Thyroid gland (tissue), 4 donors: ENCODE measurements around the gene BMP6.

Experiments used
- CTCF ChIP-seq, 6 experiments: fragments of 200-600 bp in 3 of 6; fragments of 450-650 bp in 3 of 6; sonication (generic) in 3 of 6; IDR thresholded peaks; one replicate each; pipeline ENCODE4 v1.5.1; 2016 to 2019; ENCODE audit warnings: antibody characterized with exemption in 6 of 6, mild to moderate bottlenecking in 2 of 6, inconsistent platforms in 1 of 6, moderate library complexity in 1 of 6
- POLR2A ChIP-seq, 2 donors: fragments of 450-650 bp; IDR thresholded peaks; one replicate each; pipeline ENCODE4 v1.6.1; 2017; ENCODE audit warnings: antibody characterized with exemption in 2 of 2, mild to moderate bottlenecking in 2 of 2, moderate library complexity in 1 of 2

GRCh38 chr6:7815716-7816115 lies 89.8 kb downstream of the BMP6 start:
- TF ChIP-seq POLR2A (IDR thresholded peaks at IDR 0.05) (no peak), CTCF (IDR thresholded peaks at IDR 0.05) (no peak)
